A549 (cell line): ENCODE results near the gene C1S.
"Not testable (repeated sequence)": the region's sequence is repeated elsewhere in the genome, so short reads cannot be mapped to it uniquely, and the experiment has no call there.

Experiments used
- CEBPB ChIP-seq, 2 experiments: fragments of >200 bp in 1 of 2; sonication (Bioruptor Twin) in 1 of 2; formaldehyde crosslinking in 1 of 2; IDR thresholded peaks; 2 replicates each; pipeline ENCODE4 v1.6.1; 2012 to 2016
- EP300 ChIP-seq, 2 experiments: fragments of >200 bp; sonication (Bioruptor Twin); formaldehyde crosslinking; IDR thresholded peaks; 2 replicates in 1 of 2; 3 replicates in 1 of 2; pipeline ENCODE4 v1.6.1; 2016 to 2017
- POLR2A ChIP-seq: IDR thresholded peaks from 2 replicates; pipeline ENCODE4 v1.6.1; 2012; ENCODE audit warnings: mild to moderate bottlenecking, low read length
- RAD21 ChIP-seq, 2 experiments: fragments of >200 bp in 1 of 2; sonication (Bioruptor Twin) in 1 of 2; formaldehyde crosslinking in 1 of 2; IDR thresholded peaks in 1 of 2; conservative IDR thresholded peaks in 1 of 2; 2 replicates in 1 of 2; 3 replicates in 1 of 2; pipeline ENCODE4 v1.6.1; 2012 to 2018; ENCODE audit warnings: inconsistent platforms in 1 of 2
- RCOR1 ChIP-seq: fragments of 150-350 bp; IDR thresholded peaks from 2 replicates; pipeline ENCODE4 v1.6.1; 2014; ENCODE audit warnings: antibody characterized with exemption, low read length, low read depth
- SREBF2 ChIP-seq: fragments of 450-650 bp; IDR thresholded peaks from 2 replicates; pipeline ENCODE4 v1.6.1; 2014; ENCODE audit warnings: mild to moderate bottlenecking, moderate library complexity
- TFCP2L1 ChIP-seq: fragments of 250-450 bp; sonication (Bioruptor Pico); IDR thresholded peaks from 2 replicates; pipeline ENCODE4 v1.5.0; 2021; ENCODE audit warnings: mild to moderate bottlenecking
- TP53 ChIP-seq: fragments of 250-450 bp; sonication (Bioruptor Pico); IDR thresholded peaks from 2 replicates; pipeline ENCODE4 v1.5.0; 2021; ENCODE audit warnings: mild to moderate bottlenecking, moderate library complexity
- TF ChIP-seq, protein P1 (sequence below): fragments of >200 bp; sonication (Bioruptor Twin); formaldehyde crosslinking; IDR thresholded peaks from 3 replicates; pipeline ENCODE4 v1.5.1; 2016
- TF ChIP-seq, protein P2 (sequence below): fragments of 250-450 bp; sonication (Bioruptor Pico); IDR thresholded peaks from 2 replicates; pipeline ENCODE4 v1.5.0; 2021; ENCODE audit warnings: mild to moderate bottlenecking, moderate library complexity, borderline replicate concordance
- TF ChIP-seq, protein P3 (sequence below): fragments of 250-450 bp; sonication (Bioruptor Pico); IDR thresholded peaks from 2 replicates; pipeline ENCODE4 v1.5.0; 2020; ENCODE audit warnings: low read depth, mild to moderate bottlenecking, moderate library complexity

DNA sequence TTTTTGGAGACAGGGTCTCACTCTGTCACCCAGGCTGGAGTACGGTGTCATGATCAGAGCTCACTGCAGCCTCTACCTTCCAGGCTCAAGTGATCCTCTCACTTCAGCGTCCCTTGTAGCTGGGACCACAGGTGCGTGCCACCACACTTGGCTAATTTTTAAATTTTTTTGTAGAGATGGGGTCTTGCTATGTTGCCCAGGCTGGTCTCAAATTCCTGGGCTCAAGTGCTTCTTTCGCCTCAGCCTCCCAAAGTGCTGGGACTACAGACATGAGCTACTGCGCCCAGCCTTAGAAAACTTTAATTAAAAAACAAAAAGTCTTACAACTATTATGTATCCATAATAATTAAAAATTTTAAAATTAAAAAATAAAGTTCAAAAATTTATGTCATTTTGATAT lies 46.7 kb downstream of the C1S start:
- not testable (repeated sequence) for TF ChIP-seq SREBF2; POLR2A; TFCP2L1 (CRISPR knock-in tag); TP53; CEBPB (IDR thresholded peaks at IDR 0.05); RCOR1; RAD21 (conservative IDR thresholded peaks at IDR 0.05 in 1 of 2, IDR thresholded peaks at IDR 0.05 in 1 of 2); EP300 (IDR thresholded peaks at IDR 0.05)
- TF ChIP-seq, protein P1, sequence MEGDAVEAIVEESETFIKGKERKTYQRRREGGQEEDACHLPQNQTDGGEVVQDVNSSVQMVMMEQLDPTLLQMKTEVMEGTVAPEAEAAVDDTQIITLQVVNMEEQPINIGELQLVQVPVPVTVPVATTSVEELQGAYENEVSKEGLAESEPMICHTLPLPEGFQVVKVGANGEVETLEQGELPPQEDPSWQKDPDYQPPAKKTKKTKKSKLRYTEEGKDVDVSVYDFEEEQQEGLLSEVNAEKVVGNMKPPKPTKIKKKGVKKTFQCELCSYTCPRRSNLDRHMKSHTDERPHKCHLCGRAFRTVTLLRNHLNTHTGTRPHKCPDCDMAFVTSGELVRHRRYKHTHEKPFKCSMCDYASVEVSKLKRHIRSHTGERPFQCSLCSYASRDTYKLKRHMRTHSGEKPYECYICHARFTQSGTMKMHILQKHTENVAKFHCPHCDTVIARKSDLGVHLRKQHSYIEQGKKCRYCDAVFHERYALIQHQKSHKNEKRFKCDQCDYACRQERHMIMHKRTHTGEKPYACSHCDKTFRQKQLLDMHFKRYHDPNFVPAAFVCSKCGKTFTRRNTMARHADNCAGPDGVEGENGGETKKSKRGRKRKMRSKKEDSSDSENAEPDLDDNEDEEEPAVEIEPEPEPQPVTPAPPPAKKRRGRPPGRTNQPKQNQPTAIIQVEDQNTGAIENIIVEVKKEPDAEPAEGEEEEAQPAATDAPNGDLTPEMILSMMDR, result not testable (repeated sequence)
- TF ChIP-seq, protein P2, sequence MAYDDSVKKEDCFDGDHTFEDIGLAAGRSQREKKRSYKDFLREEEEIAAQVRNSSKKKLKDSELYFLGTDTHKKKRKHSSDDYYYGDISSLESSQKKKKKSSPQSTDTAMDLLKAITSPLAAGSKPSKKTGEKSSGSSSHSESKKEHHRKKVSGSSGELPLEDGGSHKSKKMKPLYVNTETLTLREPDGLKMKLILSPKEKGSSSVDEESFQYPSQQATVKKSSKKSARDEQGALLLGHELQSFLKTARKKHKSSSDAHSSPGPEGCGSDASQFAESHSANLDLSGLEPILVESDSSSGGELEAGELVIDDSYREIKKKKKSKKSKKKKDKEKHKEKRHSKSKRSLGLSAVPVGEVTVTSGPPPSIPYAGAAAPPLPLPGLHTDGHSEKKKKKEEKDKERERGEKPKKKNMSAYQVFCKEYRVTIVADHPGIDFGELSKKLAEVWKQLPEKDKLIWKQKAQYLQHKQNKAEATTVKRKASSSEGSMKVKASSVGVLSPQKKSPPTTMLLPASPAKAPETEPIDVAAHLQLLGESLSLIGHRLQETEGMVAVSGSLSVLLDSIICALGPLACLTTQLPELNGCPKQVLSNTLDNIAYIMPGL (CRISPR knock-in tag), result not testable (repeated sequence)
- TF ChIP-seq, protein P3, sequence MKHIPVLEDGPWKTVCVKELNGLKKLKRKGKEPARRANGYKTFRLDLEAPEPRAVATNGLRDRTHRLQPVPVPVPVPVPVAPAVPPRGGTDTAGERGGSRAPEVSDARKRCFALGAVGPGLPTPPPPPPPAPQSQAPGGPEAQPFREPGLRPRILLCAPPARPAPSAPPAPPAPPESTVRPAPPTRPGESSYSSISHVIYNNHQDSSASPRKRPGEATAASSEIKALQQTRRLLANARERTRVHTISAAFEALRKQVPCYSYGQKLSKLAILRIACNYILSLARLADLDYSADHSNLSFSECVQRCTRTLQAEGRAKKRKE (CRISPR knock-in tag), result not testable (repeated sequence)
